Measurements from ENCODE around the gene STX1B.
"Not testable (repeated sequence)": the region's sequence is repeated elsewhere in the genome, so short reads cannot be mapped to it uniquely, and the experiment has no call there.

The STX1B gene

GRCh38 chr16:31011815-31012214 lies 1.4 kb upstream of the STX1B start:
- DNase-seq: not testable (repeated sequence)

GRCh38 chr16:31009894-31010584 lies 399 bp downstream of the STX1B start:
- DNase-seq: no peak

- no peak for DNase-seq
Measured at GRCh38 chr16:31009120-31009519, 1.3 kb downstream of the STX1B start.

GRCh38 chr16:31008551-31008950 lies 1.9 kb downstream of the STX1B start:
- no peak for DNase-seq

- DNase-seq: no peak
Measured at GRCh38 chr16:31008149-31008548, 2.3 kb downstream of the STX1B start.

GRCh38 chr16:31007684-31008083 lies 2.8 kb downstream of the STX1B start:
- no peak for DNase-seq

- DNase-seq: no peak
Measured at GRCh38 chr16:31006589-31006988, 3.8 kb downstream of the STX1B start.

GRCh38 chr16:31006086-31006385 lies 4.4 kb downstream of the STX1B start:
- DNase-seq: no peak

- no peak for DNase-seq
Measured at GRCh38 chr16:31005350-31006085, 4.9 kb downstream of the STX1B start.

- no peak for DNase-seq
Measured at GRCh38 chr16:31004658-31005057, 5.8 kb downstream of the STX1B start.

- no peak for DNase-seq
Measured at GRCh38 chr16:31003744-31004143, 6.7 kb downstream of the STX1B start.

- no peak for DNase-seq
Measured at GRCh38 chr16:31002862-31003341, 7.5 kb downstream of the STX1B start.

- DNase-seq: no peak
Measured at GRCh38 chr16:31002250-31002700, 8.2 kb downstream of the STX1B start.

GRCh38 chr16:31001507-31002249 lies 8.8 kb downstream of the STX1B start:
- DNase-seq: no peak

- DNase-seq: no peak
Measured at GRCh38 chr16:31000671-31001382, 9.6 kb downstream of the STX1B start.

- DNase-seq: no peak
Measured at GRCh38 chr16:30998852-30999761, 11.3 kb downstream of the STX1B start.

- DNase-seq: no peak
Measured at GRCh38 chr16:30997725-30998711, 12.4 kb downstream of the STX1B start.

GRCh38 chr16:30996985-30997724 lies 13.3 kb downstream of the STX1B start:
- peak; percentile 92 for DNase-seq

- DNase-seq: no peak
Measured at GRCh38 chr16:30996324-30996984, 14.0 kb downstream of the STX1B start.
